ENCODE measurements around the gene MSH2. TPM values are rescaled to one million over a fixed set of nuclear protein-coding genes. Genes with fewer than 3 reads are reported as not detected.
A peak's percentile ranks its signal among the peaks of the same experiment; 100 is the strongest.
"Not testable (repeated sequence)": the region's sequence is repeated elsewhere in the genome, so short reads cannot be mapped to it uniquely, and the experiment has no call there.

The MSH2 gene
- polyA plus RNA-seq (ENCODE audit: insufficient read length in 3 of 3) = 10 to 100 TPM; 65.7 to 88.7 (median 76.0) TPM
- long read RNA-seq, donor 1, partial matches to known transcripts = 6 of 9 reads
- long read RNA-seq, donor 1, other reads (novel, unspliced or antisense) = 0 of 9 reads
- long read RNA-seq, donor 2, transcript MSH2-201 (16 exons, 3,307 nt) = major isoform, 7 of 12 reads
- long read RNA-seq, donor 2, partial matches to known transcripts = 5 of 12 reads
- long read RNA-seq, donor 2, other reads (novel, unspliced or antisense) = 0 of 12 reads
- long read RNA-seq, donor 3, transcript MSH2-201 (16 exons, 3,307 nt) = major isoform, 11 of 11 reads
- long read RNA-seq, donor 3, partial matches to known transcripts = 0 of 11 reads
- long read RNA-seq, donor 3, other reads (novel, unspliced or antisense) = 0 of 11 reads
- long read RNA-seq, donor 4, transcript MSH2-201 (16 exons, 3,307 nt) = major isoform, 5 of 5 reads
- long read RNA-seq, donor 4, partial matches to known transcripts = 0 of 5 reads
- long read RNA-seq, donor 4, other reads (novel, unspliced or antisense) = 0 of 5 reads
- long read RNA-seq, donor 5 = 0 reads
- long read RNA-seq, donor 6, partial matches to known transcripts = 0 of 3 reads
- long read RNA-seq, donor 6, other reads (novel, unspliced or antisense) = 0 of 3 reads
- long read RNA-seq, donor 7, transcript MSH2-201 (16 exons, 3,307 nt) = major isoform, 11 of 11 reads
- long read RNA-seq, donor 7, partial matches to known transcripts = 0 of 11 reads
- long read RNA-seq, donor 7, other reads (novel, unspliced or antisense) = 0 of 11 reads
- long read RNA-seq, donor 8, transcript MSH2-201 (16 exons, 3,307 nt) = major isoform, 13 of 13 reads
- long read RNA-seq, donor 8, partial matches to known transcripts = 0 of 13 reads
- long read RNA-seq, donor 8, other reads (novel, unspliced or antisense) = 0 of 13 reads
- long read RNA-seq, donor 9, transcript MSH2-201 (16 exons, 3,307 nt) = major isoform, 10 of 15 reads
- long read RNA-seq, donor 9, partial matches to known transcripts = 5 of 15 reads
- long read RNA-seq, donor 9, other reads (novel, unspliced or antisense) = 0 of 15 reads
- long read RNA-seq, donor 10, transcript MSH2-201 (16 exons, 3,307 nt) = major isoform, 8 of 22 reads
- long read RNA-seq, donor 10, partial matches to known transcripts = 14 of 22 reads
- long read RNA-seq, donor 10, other reads (novel, unspliced or antisense) = 0 of 22 reads
- long read RNA-seq, donor 11, partial matches to known transcripts = 0 of 2 reads
- long read RNA-seq, donor 11, other reads (novel, unspliced or antisense) = 0 of 2 reads
- long read RNA-seq, donor 12, partial matches to known transcripts = 0 of 4 reads
- long read RNA-seq, donor 12, other reads (novel, unspliced or antisense) = 0 of 4 reads
- long read RNA-seq, donor 13, transcript MSH2-201 (16 exons, 3,307 nt) = major isoform, 14 of 37 reads
- long read RNA-seq, donor 13, partial matches to known transcripts = 23 of 37 reads
- long read RNA-seq, donor 13, other reads (novel, unspliced or antisense) = 0 of 37 reads
- long read RNA-seq, donor 14, transcript MSH2-201 (16 exons, 3,307 nt) = major isoform, 5 of 5 reads
- long read RNA-seq, donor 14, partial matches to known transcripts = 0 of 5 reads
- long read RNA-seq, donor 14, other reads (novel, unspliced or antisense) = 0 of 5 reads
- long read RNA-seq, donor 15, transcript MSH2-201 (16 exons, 3,307 nt) = major isoform, 7 of 7 reads
- long read RNA-seq, donor 15, partial matches to known transcripts = 0 of 7 reads
- long read RNA-seq, donor 15, other reads (novel, unspliced or antisense) = 0 of 7 reads
- long read RNA-seq, donor 16, transcript MSH2-201 (16 exons, 3,307 nt) = major isoform, 30 of 59 reads
- long read RNA-seq, donor 16, partial matches to known transcripts = 29 of 59 reads
- long read RNA-seq, donor 16, other reads (novel, unspliced or antisense) = 0 of 59 reads

- peak; percentile 75 to 92 (median 86) for DNase-seq (ENCODE audit: extremely low read depth in 1 of 11, low read depth in 9 of 11, low spot score in 4 of 11)
Observed at GRCh38 chr2:47402805-47403608, at the start of gene MSH2. Gene MSH2, plus strand, starts transcription at chr2:47403156. Its CDS starts 36 bp downstream, at chr2:47403192.

- DNase-seq (ENCODE audit: extremely low read depth in 1 of 11, low read depth in 9 of 11, low spot score in 4 of 11) = no peak
Observed at GRCh38 chr2:47354013-47354847, 48.7 kb upstream of the MSH2 start.

GRCh38 chr2:47354848-47355204, 48.1 kb upstream of the MSH2 start:
- DNase-seq (ENCODE audit: extremely low read depth in 1 of 11, low read depth in 9 of 11, low spot score in 4 of 11) = no peak

GRCh38 chr2:47357483-47357882, 45.5 kb upstream of the MSH2 start:
- no peak for DNase-seq (ENCODE audit: extremely low read depth in 1 of 11, low read depth in 9 of 11, low spot score in 4 of 11)

- DNase-seq (ENCODE audit: extremely low read depth in 1 of 11, low read depth in 9 of 11, low spot score in 4 of 11) = no peak
Observed at GRCh38 chr2:47359375-47359868, 43.5 kb upstream of the MSH2 start.

GRCh38 chr2:47360283-47360682, 42.7 kb upstream of the MSH2 start:
- no peak for DNase-seq (ENCODE audit: extremely low read depth in 1 of 11, low read depth in 9 of 11, low spot score in 4 of 11)

- no peak for DNase-seq (ENCODE audit: extremely low read depth in 1 of 11, low read depth in 9 of 11, low spot score in 4 of 11)
Observed at GRCh38 chr2:47360927-47361326, 42.0 kb upstream of the MSH2 start.

- DNase-seq (ENCODE audit: extremely low read depth in 1 of 11, low read depth in 9 of 11, low spot score in 4 of 11) = not testable (repeated sequence)
Observed at GRCh38 chr2:47361505-47362229, 41.3 kb upstream of the MSH2 start.

- DNase-seq (ENCODE audit: extremely low read depth in 1 of 11, low read depth in 9 of 11, low spot score in 4 of 11) = peak in 1 of 11 donors; percentile 24
Observed at GRCh38 chr2:47373747-47374146, 29.2 kb upstream of the MSH2 start.

- no peak for DNase-seq (ENCODE audit: extremely low read depth in 1 of 11, low read depth in 9 of 11, low spot score in 4 of 11)
Observed at GRCh38 chr2:47375307-47375706, 27.6 kb upstream of the MSH2 start.

GRCh38 chr2:47379384-47379783, 23.6 kb upstream of the MSH2 start:
- DNase-seq (ENCODE audit: extremely low read depth in 1 of 11, low read depth in 9 of 11, low spot score in 4 of 11) = no peak

- no peak for DNase-seq (ENCODE audit: extremely low read depth in 1 of 11, low read depth in 9 of 11, low spot score in 4 of 11)
Observed at GRCh38 chr2:47381408-47381807, 21.5 kb upstream of the MSH2 start.

- no peak for DNase-seq (ENCODE audit: extremely low read depth in 1 of 11, low read depth in 9 of 11, low spot score in 4 of 11)
Observed at GRCh38 chr2:47386551-47386950, 16.4 kb upstream of the MSH2 start.

GRCh38 chr2:47388888-47389287, 14.1 kb upstream of the MSH2 start:
- DNase-seq (ENCODE audit: extremely low read depth in 1 of 11, low read depth in 9 of 11, low spot score in 4 of 11) = no peak

GRCh38 chr2:47389692-47390091, 13.3 kb upstream of the MSH2 start:
- no peak for DNase-seq (ENCODE audit: extremely low read depth in 1 of 11, low read depth in 9 of 11, low spot score in 4 of 11)
